Left lobe of liver (tissue), 2 donors: Measurements from ENCODE around the gene NDST3. TPM values are rescaled to one million over a fixed set of nuclear protein-coding genes. Genes with fewer than 3 reads are reported as not detected.

Experiments used
- ATAC-seq: fragments of 200-7000 bp; cut with Tn5 transposase; one replicate; pipeline ENCODE4 v1.9.1; 2020; ENCODE audit warnings: mild to moderate bottlenecking, moderate library complexity
- DNase-seq: peaks from one replicate; pipeline ENCODE4 v3.0.0-alpha.2; 2020; ENCODE audit warnings: low spot score
- total RNA-seq: library from RNA; stranded (reverse); gene quantifications from one replicate; pipeline ENCODE4 v1.2.1, GENCODE V29; 2021
- donor health status: DM: no; HTN: no; CAD: no; lungs with moderate emphysema.
- donor health status: DM: no; HTN: yes; CAD: no.

Gene NDST3
- total RNA-seq, result 0.48 TPM

DNA sequence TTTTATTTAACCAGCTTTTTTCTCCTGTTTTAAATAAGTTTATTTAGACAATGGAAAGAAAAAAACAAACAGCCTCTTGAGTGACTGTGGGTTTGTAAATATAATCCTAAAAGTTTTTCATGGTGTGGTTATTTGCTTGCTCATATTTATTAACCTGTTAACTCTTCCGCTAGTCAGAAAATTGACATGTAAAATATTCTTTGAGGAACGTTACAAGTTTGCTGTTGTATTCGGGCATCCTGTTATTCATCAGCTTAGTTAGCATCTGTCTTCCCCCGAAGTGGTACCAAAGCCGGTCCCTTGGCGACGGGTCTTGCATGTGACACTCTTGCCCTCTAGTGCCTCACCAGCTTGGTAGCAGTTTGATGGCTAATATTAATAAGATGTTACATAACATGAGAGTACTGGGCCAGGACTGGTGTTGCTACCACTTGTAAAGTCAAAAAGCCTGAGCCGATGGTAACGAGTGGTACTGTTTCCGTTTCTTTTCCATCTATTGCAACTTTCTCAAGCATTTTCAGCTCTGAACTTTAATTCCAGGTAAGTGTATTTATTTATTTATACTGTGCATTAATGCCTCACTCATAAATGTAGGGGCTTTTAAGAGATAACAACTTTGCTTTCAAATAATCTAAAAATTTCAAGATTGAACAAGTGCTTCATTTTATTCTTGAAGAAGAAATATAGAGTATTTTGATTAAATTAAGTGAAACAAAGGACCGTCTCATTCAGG lies at the start of gene NDST3:
NDST3 (plus strand) TSS at position 434 of the 733 bp plus-strand sequence. CDS start 19,425 bp downstream, outside the sequence.
- ATAC-seq (peak; percentile 79), DNase-seq (peak; percentile 50)

DNA sequence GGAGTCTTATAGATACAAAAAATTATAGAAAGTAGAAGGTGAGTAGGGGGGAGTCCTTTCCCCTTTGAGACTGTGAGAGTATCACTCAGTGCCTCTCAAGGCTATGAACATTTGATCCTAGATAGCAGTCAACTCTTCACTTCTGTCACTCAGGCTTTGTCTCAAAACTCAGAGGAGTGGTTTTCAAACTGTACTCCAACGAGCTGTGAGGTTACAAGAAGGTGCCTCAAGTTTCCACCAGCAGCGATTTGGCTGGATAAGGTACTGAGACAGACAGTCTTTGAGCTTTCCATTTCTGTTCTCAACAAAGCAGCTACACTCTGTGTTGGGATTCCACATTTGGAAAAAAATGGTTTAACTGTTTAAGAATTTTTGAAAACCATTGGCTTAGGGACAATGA lies 48.0 kb upstream of the NDST3 start:
- ATAC-seq, result no peak
- DNase-seq, result no peak

DNA sequence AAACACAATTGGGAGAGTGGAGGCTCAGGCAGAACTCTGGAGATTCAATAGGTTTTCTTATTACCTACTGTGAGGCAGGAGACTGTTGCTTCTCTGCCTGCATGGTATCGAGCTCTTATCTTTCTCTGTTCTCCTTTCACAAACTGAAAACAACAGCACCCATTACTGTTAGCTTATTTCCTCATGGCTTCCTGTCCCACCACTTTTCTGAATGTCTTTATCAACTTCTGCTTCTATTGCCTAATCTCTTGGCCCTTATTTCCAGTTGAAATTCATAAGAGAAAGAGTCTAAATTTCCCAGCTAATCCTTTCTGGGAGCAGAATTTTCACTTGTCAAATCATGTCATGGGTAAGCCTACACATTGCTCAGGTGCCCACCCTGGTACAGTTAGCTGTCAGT lies 46.8 kb upstream of the NDST3 start:
- ATAC-seq (no peak), DNase-seq (no peak)

GRCh38 chr4:117996891-117997290 lies 37.4 kb upstream of the NDST3 start:
- ATAC-seq, result no peak

GRCh38 chr4:118004088-118004487 lies 30.2 kb upstream of the NDST3 start:
- DNase-seq (no peak), ATAC-seq (no peak)

More at GRCh38 chr4:117996891-117997290, 37.4 kb upstream of the NDST3 start:
- DNase-seq, result no peak

GRCh38 chr4:118005883-118006282 lies 28.4 kb upstream of the NDST3 start:
- DNase-seq (no peak), ATAC-seq (no peak)

DNA sequence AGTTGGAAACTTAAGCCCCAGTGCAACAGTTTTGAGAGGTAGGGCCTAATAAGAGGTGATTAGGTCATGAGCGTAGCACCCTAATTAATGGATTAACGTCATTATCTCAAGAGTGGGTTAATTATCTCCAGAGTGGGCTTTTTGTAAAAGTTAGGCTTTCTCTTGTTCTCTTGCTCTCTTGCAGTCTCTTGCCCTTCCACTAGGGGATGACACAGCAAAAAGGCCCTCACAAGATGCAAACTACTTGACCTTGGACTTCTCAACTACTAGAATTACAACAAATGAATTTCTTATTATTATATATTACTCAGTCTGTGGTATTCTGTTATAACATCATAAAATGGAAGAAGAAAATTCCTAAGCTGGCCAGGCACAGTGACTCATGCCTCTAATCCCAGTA lies 22.1 kb upstream of the NDST3 start:
- DNase-seq (no peak), ATAC-seq (no peak)

DNA sequence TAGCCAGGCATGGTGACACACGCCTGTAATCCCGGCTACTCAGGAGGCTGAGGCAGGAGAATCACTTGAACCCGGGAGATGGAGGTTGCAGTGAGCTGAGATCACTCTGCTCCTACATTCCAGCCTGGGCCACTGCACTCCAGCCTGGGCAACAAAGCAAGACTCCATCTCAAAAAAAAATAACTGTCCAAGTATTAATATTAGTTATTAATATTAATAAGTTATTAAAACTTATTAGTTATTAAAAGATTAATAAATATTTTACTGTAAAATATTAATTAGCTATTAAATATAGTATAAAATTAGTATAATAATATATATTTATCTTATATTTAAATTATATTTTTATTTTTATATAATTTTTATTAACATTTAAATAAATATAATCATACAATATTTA lies 19.5 kb upstream of the NDST3 start:
- no peak for ATAC-seq
- DNase-seq, result no peak

GRCh38 chr4:118018381-118019145 lies 15.7 kb upstream of the NDST3 start:
- DNase-seq (no peak), ATAC-seq (no peak)

DNA sequence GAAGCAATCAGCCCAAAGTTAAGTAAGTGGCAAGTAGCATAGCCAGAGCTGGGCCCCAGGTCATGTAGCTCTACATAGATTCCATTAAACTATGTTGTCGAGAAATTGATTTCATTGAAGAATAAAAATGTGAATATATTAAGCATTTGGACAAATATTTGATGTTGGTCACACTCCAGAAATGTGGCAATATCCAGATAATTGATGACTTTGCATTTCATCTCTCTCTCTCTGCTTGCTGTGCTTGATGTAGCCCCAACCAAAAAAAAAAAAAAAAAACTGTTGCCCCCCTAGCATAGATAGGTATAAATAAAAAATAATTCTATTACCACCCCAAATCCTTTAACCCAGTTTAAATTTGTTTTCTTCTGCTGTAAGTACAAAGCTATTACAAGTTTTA lies 7.5 kb upstream of the NDST3 start:
- ATAC-seq, result no peak

GRCh38 chr4:118029224-118029623 lies 5.1 kb upstream of the NDST3 start:
- ATAC-seq, result no peak
- DNase-seq, result no peak

More for the DNA sequence above, 7.5 kb upstream of the NDST3 start:
- DNase-seq, result no peak

DNA sequence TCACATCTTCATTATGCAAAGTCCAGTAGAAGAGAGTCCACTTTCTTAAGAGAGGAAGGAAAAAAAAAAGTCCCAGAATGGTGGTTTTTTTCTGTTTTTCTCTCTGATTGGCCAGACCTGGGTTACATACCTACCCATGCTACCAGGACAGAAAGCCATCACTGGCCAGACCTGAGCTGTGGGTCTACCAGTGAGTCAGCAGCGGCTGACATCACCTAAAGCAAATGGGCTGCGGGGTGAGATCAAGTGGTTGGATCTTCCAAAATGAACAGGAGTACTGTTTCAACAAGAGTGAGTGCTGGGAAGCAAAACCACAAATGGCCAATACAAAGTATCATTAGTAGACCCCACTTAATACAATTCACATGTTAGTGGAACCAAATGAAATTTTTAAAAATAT lies 1.6 kb upstream of the NDST3 start:
- ATAC-seq (no peak), DNase-seq (no peak)

GRCh38 chr4:118033148-118034052 lies 886 bp upstream of the NDST3 start:
- DNase-seq, result peak; percentile 55
- peak; percentile 92 for ATAC-seq

- DNase-seq (no peak), ATAC-seq (no peak)
These were observed 1.0 kb downstream of the NDST3 start for GRCh38 chr4:118035309-118035708.

- no peak for DNase-seq
- ATAC-seq, result no peak
These were observed 2.0 kb downstream of the NDST3 start for GRCh38 chr4:118036336-118036735.

DNA sequence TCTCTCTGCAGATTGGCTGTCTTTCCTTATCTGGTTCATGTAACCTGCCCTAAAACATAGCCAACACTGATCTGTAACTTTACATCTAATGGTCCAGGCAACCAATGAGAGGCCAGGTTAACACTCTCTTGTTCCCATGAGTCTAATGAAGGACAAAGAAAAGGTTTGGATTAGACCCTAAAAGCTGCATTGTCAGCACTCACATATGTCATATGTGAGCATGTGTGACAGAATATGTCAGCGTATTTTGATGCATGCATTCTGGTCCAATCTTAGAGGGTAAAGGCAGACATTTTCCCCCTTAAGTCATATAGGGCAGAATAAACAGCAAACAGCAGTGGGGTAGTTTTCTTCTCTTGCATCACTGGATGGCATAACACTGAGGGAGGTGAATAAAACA lies 3.7 kb downstream of the NDST3 start:
- DNase-seq (no peak), ATAC-seq (no peak)

GRCh38 chr4:118046323-118046722 lies 12.0 kb downstream of the NDST3 start:
- DNase-seq (no peak), ATAC-seq (no peak)

- ATAC-seq, result no peak
- DNase-seq, result no peak
These were observed 12.8 kb downstream of the NDST3 start for GRCh38 chr4:118047043-118047442.

DNA sequence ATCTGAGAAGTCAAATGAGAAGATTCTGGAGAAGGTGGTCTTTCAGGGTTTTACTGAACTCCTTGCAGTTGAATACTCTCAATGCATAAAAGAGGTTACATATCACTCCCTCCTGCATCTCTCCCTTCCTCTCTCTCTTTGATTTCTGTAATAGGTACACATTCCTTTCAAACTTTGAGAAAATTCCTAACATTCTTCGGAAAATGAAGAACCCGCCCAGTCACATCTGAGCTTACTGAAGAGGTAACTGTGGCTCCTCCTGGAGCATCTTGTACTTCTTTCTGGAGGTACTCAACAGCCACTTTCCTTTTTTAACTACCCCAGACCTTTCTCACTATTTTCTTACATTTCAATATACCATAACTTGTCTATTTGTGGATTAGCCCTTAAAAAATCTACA lies 24.7 kb downstream of the NDST3 start:
- no peak for ATAC-seq

GRCh38 chr4:118059397-118059796 lies 25.1 kb downstream of the NDST3 start:
- DNase-seq (no peak), ATAC-seq (no peak)

More for the DNA sequence above, 24.7 kb downstream of the NDST3 start:
- no peak for DNase-seq
